Measurements from ENCODE around the gene TPP2. TPM values are rescaled to one million over a fixed set of nuclear protein-coding genes. Genes with fewer than 3 reads are reported as not detected.

The TPP2 gene
- total RNA-seq, 2 experiments from 2014 or later: 75.2 to 77.0 TPM

Other genes starting within 250 kb of the TPP2 start
- gene FGF14, start 194.9 kb upstream of the TPP2 start, total RNA-seq: not detected
- gene METTL21C, start 98.1 kb downstream of the TPP2 start, total RNA-seq: not detected
- gene TEX30, start 176.8 kb downstream of the TPP2 start, total RNA-seq: 10 to 100 TPM; 21.5 to 25.8 TPM
- 1 to 10 TPM; 3.3 to 3.7 TPM for gene POGLUT2, start 202.0 kb downstream of the TPP2 start, total RNA-seq
- gene BIVM, start 202.1 kb downstream of the TPP2 start, total RNA-seq: 10 to 100 TPM in 1 of 2 experiments, 1 to 10 TPM in 1; 9.7 to 11.6 TPM
- gene ERCC5, start 249.0 kb downstream of the TPP2 start, total RNA-seq: 10 to 100 TPM; 74.8 to 79.1 TPM